GM19328 (cell line): Measurements from ENCODE around the gene THSD4.

ENCODE experiments used
- ATAC-seq: cut with Tn5 transposase; IDR thresholded peaks from one replicate; pipeline ENCODE4 v1.9.1; 2021; ENCODE audit warnings: mild to moderate bottlenecking, moderate library complexity; ENCODE audit not compliant: unreplicated experiment

The THSD4 gene

GRCh38 chr15:71628988-71629770, 513.9 kb downstream of the THSD4 start:
- no peak for ATAC-seq

GRCh38 chr15:71629781-71630474, 514.7 kb downstream of the THSD4 start:
- ATAC-seq = no peak

- ATAC-seq = no peak
Observed at GRCh38 chr15:71630475-71630809, 515.2 kb downstream of the THSD4 start.

- ATAC-seq = no peak
Observed at GRCh38 chr15:71632576-71633195, 517.4 kb downstream of the THSD4 start.

GRCh38 chr15:71634820-71635560, 519.7 kb downstream of the THSD4 start:
- ATAC-seq = no peak

GRCh38 chr15:71635735-71636134, 520.5 kb downstream of the THSD4 start:
- no peak for ATAC-seq

GRCh38 chr15:71638876-71639275, 523.6 kb downstream of the THSD4 start:
- no peak for ATAC-seq

- ATAC-seq = no peak
Observed at GRCh38 chr15:71639471-71639870, 524.2 kb downstream of the THSD4 start.

GRCh38 chr15:71643918-71644317, 528.6 kb downstream of the THSD4 start:
- ATAC-seq = no peak

- no peak for ATAC-seq
Observed at GRCh38 chr15:71646767-71647486, 531.7 kb downstream of the THSD4 start.

- no peak for ATAC-seq
Observed at GRCh38 chr15:71647487-71647808, 532.2 kb downstream of the THSD4 start.

- no peak for ATAC-seq
Observed at GRCh38 chr15:71648095-71648494, 532.8 kb downstream of the THSD4 start.

- ATAC-seq = no peak
Observed at GRCh38 chr15:71649894-71650293, 534.6 kb downstream of the THSD4 start.

GRCh38 chr15:71650603-71651002, 535.3 kb downstream of the THSD4 start:
- ATAC-seq = no peak

GRCh38 chr15:71651750-71652186, 536.5 kb downstream of the THSD4 start:
- ATAC-seq = no peak

GRCh38 chr15:71654042-71654719, 538.9 kb downstream of the THSD4 start:
- no peak for ATAC-seq

GRCh38 chr15:71654720-71655174, 539.5 kb downstream of the THSD4 start:
- no peak for ATAC-seq

GRCh38 chr15:71656425-71656824, 541.2 kb downstream of the THSD4 start:
- no peak for ATAC-seq

- ATAC-seq = no peak
Observed at GRCh38 chr15:71657141-71657540, 541.9 kb downstream of the THSD4 start.

- ATAC-seq = no peak
Observed at GRCh38 chr15:71658036-71658435, 542.8 kb downstream of the THSD4 start.
